Astrocyte of the cerebellum (primary cell): ENCODE measurements around the gene RIPPLY3.

Experiments
- DNase-seq: peaks from one replicate; pipeline ENCODE4 v3.0.0-alpha.2; 2011; ENCODE audit warnings: low read depth
- H3K4me3 ChIP-seq: 2 replicates; pipeline ENCODE4 v1.5.1; 2011; ENCODE audit warnings: mild to moderate bottlenecking, low read depth, low read length, moderate library complexity
- CTCF ChIP-seq: IDR thresholded peaks from 2 replicates; pipeline ENCODE4 v1.5.1; 2012; ENCODE audit warnings: low read length, low read depth, moderate library complexity, mild to moderate bottlenecking; ENCODE audit errors: missing control alignments
- in situ Hi-C: cut with HindIII; loops from 2 replicates; pipeline ENCODE4 v1.10.0; 2017; ENCODE audit warnings: low sequenced_read_pairs

The RIPPLY3 gene

GRCh38 chr21:37062593-37062935 is 56.1 kb downstream of the RIPPLY3 start:
- no peak for TF ChIP-seq CTCF
- no peak for DNase-seq
- H3K4me3 ChIP-seq = no peak overlapping the region
- in situ Hi-C loops = no loop called here

GRCh38 chr21:37063433-37063832 is 56.9 kb downstream of the RIPPLY3 start:
- no peak overlapping the region for H3K4me3 ChIP-seq
- DNase-seq = no peak
- no peak for TF ChIP-seq CTCF
- in situ Hi-C loops = no loop called here

- TF ChIP-seq CTCF = no peak
- in situ Hi-C loops = no loop called here
These were observed 58.3 kb downstream of the RIPPLY3 start for GRCh38 chr21:37064841-37065240.

GRCh38 chr21:37065561-37066177 is 59.2 kb downstream of the RIPPLY3 start:
- no peak overlapping the region for H3K4me3 ChIP-seq
- in situ Hi-C loops = no loop called here
- no peak for TF ChIP-seq CTCF
- DNase-seq = no peak

More at GRCh38 chr21:37064841-37065240, 58.3 kb downstream of the RIPPLY3 start:
- no peak for DNase-seq
- H3K4me3 ChIP-seq = no peak overlapping the region
